Measurements from ENCODE around the gene GANC.

GRCh38 chr15:42401544-42402454 lies 128.8 kb downstream of the GANC start:
- no peak for TF ChIP-seq SUZ12 (IDR thresholded peaks at IDR 0.05; ENCODE audit: extremely low read depth, insufficient read depth, insufficient read length)
- TF ChIP-seq ZNF274 (IDR thresholded peaks at IDR 0.05; ENCODE audit: low read depth, low read length): no peak
- no peak for TF ChIP-seq YY1 (IDR thresholded peaks at IDR 0.05; ENCODE audit: insufficient read depth, insufficient read length)
